GM12878 (cell line): ENCODE results near the gene SH3BP5. TPM values are rescaled to one million over a fixed set of nuclear protein-coding genes. Genes with fewer than 3 reads are reported as not detected.

ENCODE experiments used
- BHLHE40 ChIP-seq, 2 experiments: fragments of 450-650 bp in 1 of 2; IDR thresholded peaks; 2 replicates each; pipeline ENCODE4 v1.6.1; 2011 to 2017; ENCODE audit warnings: low read depth in 2 of 2, borderline replicate concordance in 1 of 2, improper control_type of control experiment in 1 of 2, low read length in 1 of 2, mild to moderate bottlenecking in 1 of 2
- CBFB ChIP-seq: IDR thresholded peaks from 2 replicates; pipeline ENCODE4 v1.6.1; 2016; ENCODE audit warnings: antibody characterized with exemption, low read depth
- CHD4 ChIP-seq: fragments of 200-600 bp; sonication (generic); IDR thresholded peaks from 2 replicates; pipeline ENCODE4 v1.6.1; 2016; ENCODE audit warnings: mild to moderate bottlenecking
- EGR1 ChIP-seq, 2 experiments: IDR thresholded peaks; 1 replicate in 1 of 2; 2 replicates in 1 of 2; pipeline ENCODE4 v1.6.1; 2011 to 2012; ENCODE audit warnings: low read depth in 2 of 2, low read length in 2 of 2, borderline replicate concordance in 1 of 2, mild to moderate bottlenecking in 1 of 2, moderate library complexity in 1 of 2
- IKZF1 ChIP-seq: fragments of 450-650 bp; conservative IDR thresholded peaks from 2 replicates; pipeline ENCODE4 v1.6.1; 2017; ENCODE audit warnings: antibody characterized with exemption, mild to moderate bottlenecking
- KAT2A ChIP-seq: conservative IDR thresholded peaks from 2 replicates; pipeline ENCODE4 v1.6.1; 2011; ENCODE audit warnings: low read depth, low read length; ENCODE audit not compliant: control insufficient read depth
- MTA3 ChIP-seq: IDR thresholded peaks from 2 replicates; pipeline ENCODE4 v1.6.1; 2012; ENCODE audit warnings: low read length, inconsistent platforms, borderline replicate concordance
- RAD51 ChIP-seq: fragments of 450-650 bp; IDR thresholded peaks from 2 replicates; pipeline ENCODE4 v1.6.1; 2016; ENCODE audit warnings: moderate library complexity, mild to moderate bottlenecking, inconsistent platforms
- RCOR1 ChIP-seq: conservative IDR thresholded peaks from 2 replicates; pipeline ENCODE4 v1.6.1; 2012; ENCODE audit warnings: low read depth, low read length, improper control_type of control experiment
- SPI1 ChIP-seq: IDR thresholded peaks from 2 replicates; pipeline ENCODE4 v1.6.1; 2011; ENCODE audit warnings: low read depth, mild to moderate bottlenecking, low read length, moderate library complexity, borderline replicate concordance; ENCODE audit not compliant: insufficient read depth
- STAT3 ChIP-seq: IDR thresholded peaks from 2 replicates; pipeline ENCODE4 v1.6.1; 2011; ENCODE audit warnings: low read depth, low read length, improper control_type of control experiment
- polyA plus RNA-seq, 11 experiments: library from polyadenylated mRNA; depleted of rRNA in 4 of 11; unstranded in 6 of 11; stranded (reverse) in 5 of 11; fragments of >200 nt; fragmentation: Nextera tagmentation in 4 of 11; fragmentation: Illumina TruSeq in 1 of 11; extraction: Ambion mirVana in 4 of 11; extraction: Trizol in 1 of 11; gene quantifications; 1 replicate in 1 of 11; 2 replicates in 10 of 11; pipeline versions ENCODE4 v1.2.1 to v1.2.3, GENCODE V29; 2011 to 2016; ENCODE audit warnings: inconsistent platforms in 2 of 11, missing spikeins in 2 of 11, low read depth in 1 of 11
- total RNA-seq, 4 experiments: library from RNA; depleted of rRNA in 3 of 4; stranded (reverse); fragments of >200 nt in 3 of 4; fragmentation: Illumina TruSeq in 1 of 4; extraction: Trizol in 1 of 4; gene quantifications; 2 replicates each; pipeline versions ENCODE4 v1.2.1 to v1.2.3, GENCODE V29; 2013 to 2021
- TF ChIP-seq, protein P1 (sequence below): fragments of 450-650 bp; IDR thresholded peaks from 2 replicates; pipeline ENCODE4 v1.6.1; 2017; ENCODE audit warnings: mild to moderate bottlenecking, low read depth, inconsistent platforms; ENCODE audit not compliant: poor library complexity, severe bottlenecking
- TF ChIP-seq, protein P2 (sequence below): fragments of 450-650 bp; formaldehyde crosslinking; IDR thresholded peaks from 2 replicates; pipeline ENCODE4 v1.5.0; 2022; ENCODE audit warnings: mild to moderate bottlenecking, missing genetic modification characterization
- TF ChIP-seq, protein P3 (sequence below): IDR thresholded peaks from 2 replicates; pipeline ENCODE4 v1.6.1; 2012; ENCODE audit warnings: low read length, inconsistent platforms
- TF ChIP-seq, protein P4 (sequence below): IDR thresholded peaks from 2 replicates; pipeline ENCODE4 v1.6.1; 2011; ENCODE audit warnings: mild to moderate bottlenecking, low read depth, low read length, moderate library complexity; ENCODE audit not compliant: insufficient replicate concordance
- TF ChIP-seq, protein P5 (sequence below): fragments of 150-350 bp; IDR thresholded peaks from 2 replicates; pipeline ENCODE4 v1.6.1; 2016; ENCODE audit warnings: low read depth, low read length

Gene SH3BP5
- total and polyA plus RNA-seq, 10 of the 15 experiments (the other 5 are each of a cell fraction or from before 2014, with no cell fraction given), result 14.9 to 87.5 (median 43.7) TPM

DNA sequence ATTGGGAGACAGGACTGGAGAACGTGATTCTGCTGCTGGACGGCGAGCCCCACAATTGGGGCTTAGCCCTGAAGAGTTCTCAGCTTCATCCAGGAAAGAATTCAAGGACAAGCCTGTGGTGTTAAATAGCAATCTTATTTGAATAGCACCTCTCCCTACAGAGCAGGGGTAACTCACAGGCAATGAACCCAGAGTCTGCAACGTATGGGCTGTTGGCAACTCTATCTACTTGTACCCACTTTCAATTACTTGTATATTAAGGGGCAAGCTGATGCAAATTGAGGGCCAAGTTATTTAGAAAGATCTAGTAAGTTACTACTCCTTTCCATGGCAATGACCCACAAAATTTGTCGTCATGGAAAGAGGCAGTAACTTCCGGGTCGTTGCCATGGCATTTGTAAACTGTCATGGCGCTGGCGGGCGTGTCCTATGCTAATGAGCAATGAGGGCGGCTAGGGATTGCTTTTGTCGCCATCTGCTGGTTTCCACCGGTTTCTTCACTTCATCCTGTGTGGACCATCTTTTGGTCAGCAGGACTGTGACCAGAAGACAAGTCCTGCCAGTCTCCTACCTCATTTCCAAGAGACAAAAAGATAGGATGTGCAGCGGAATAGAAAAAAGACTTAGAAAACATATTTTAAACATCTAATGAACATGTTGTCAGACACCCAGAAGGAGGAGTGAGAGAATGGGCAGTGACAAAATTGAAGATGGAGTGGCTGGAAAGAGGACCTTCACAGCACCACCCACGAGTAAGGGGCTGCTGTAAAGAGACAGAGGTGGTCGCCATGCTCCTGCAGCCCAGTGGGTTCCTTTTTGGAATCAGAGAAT is 45.8 kb upstream of the SH3BP5 start (continued):
- TF ChIP-seq, protein P1, sequence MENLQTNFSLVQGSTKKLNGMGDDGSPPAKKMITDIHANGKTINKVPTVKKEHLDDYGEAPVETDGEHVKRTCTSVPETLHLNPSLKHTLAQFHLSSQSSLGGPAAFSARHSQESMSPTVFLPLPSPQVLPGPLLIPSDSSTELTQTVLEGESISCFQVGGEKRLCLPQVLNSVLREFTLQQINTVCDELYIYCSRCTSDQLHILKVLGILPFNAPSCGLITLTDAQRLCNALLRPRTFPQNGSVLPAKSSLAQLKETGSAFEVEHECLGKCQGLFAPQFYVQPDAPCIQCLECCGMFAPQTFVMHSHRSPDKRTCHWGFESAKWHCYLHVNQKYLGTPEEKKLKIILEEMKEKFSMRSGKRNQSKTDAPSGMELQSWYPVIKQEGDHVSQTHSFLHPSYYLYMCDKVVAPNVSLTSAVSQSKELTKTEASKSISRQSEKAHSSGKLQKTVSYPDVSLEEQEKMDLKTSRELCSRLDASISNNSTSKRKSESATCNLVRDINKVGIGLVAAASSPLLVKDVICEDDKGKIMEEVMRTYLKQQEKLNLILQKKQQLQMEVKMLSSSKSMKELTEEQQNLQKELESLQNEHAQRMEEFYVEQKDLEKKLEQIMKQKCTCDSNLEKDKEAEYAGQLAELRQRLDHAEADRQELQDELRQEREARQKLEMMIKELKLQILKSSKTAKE, result peak; percentile 42
- no peak for TF ChIP-seq RCOR1
- no peak for TF ChIP-seq KAT2A
- TF ChIP-seq, protein P2, sequence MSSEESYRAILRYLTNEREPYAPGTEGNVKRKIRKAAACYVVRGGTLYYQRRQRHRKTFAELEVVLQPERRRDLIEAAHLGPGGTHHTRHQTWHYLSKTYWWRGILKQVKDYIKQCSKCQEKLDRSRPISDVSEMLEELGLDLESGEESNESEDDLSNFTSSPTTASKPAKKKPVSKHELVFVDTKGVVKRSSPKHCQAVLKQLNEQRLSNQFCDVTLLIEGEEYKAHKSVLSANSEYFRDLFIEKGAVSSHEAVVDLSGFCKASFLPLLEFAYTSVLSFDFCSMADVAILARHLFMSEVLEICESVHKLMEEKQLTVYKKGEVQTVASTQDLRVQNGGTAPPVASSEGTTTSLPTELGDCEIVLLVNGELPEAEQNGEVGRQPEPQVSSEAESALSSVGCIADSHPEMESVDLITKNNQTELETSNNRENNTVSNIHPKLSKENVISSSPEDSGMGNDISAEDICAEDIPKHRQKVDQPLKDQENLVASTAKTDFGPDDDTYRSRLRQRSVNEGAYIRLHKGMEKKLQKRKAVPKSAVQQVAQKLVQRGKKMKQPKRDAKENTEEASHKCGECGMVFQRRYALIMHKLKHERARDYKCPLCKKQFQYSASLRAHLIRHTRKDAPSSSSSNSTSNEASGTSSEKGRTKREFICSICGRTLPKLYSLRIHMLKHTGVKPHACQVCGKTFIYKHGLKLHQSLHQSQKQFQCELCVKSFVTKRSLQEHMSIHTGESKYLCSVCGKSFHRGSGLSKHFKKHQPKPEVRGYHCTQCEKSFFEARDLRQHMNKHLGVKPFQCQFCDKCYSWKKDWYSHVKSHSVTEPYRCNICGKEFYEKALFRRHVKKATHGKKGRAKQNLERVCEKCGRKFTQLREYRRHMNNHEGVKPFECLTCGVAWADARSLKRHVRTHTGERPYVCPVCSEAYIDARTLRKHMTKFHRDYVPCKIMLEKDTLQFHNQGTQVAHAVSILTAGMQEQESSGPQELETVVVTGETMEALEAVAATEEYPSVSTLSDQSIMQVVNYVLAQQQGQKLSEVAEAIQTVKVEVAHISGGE, result no peak
- TF ChIP-seq, protein P3, sequence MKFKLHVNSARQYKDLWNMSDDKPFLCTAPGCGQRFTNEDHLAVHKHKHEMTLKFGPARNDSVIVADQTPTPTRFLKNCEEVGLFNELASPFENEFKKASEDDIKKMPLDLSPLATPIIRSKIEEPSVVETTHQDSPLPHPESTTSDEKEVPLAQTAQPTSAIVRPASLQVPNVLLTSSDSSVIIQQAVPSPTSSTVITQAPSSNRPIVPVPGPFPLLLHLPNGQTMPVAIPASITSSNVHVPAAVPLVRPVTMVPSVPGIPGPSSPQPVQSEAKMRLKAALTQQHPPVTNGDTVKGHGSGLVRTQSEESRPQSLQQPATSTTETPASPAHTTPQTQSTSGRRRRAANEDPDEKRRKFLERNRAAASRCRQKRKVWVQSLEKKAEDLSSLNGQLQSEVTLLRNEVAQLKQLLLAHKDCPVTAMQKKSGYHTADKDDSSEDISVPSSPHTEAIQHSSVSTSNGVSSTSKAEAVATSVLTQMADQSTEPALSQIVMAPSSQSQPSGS, result peak; percentile 66
- peak in 1 of 2 experiments; percentile 59; a peak in 1 of 3 replicates for TF ChIP-seq EGR1 (IDR thresholded peaks at IDR 0.05; ENCODE audit: borderline replicate concordance in 1 of 2, low read depth in 2 of 2, low read length in 2 of 2)
- TF ChIP-seq, protein P4, sequence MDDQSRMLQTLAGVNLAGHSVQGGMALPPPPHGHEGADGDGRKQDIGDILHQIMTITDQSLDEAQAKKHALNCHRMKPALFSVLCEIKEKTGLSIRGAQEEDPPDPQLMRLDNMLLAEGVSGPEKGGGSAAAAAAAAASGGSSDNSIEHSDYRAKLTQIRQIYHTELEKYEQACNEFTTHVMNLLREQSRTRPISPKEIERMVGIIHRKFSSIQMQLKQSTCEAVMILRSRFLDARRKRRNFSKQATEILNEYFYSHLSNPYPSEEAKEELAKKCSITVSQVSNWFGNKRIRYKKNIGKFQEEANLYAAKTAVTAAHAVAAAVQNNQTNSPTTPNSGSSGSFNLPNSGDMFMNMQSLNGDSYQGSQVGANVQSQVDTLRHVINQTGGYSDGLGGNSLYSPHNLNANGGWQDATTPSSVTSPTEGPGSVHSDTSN, result no peak
- TF ChIP-seq SPI1, result no peak
- TF ChIP-seq MTA3, result no peak
- TF ChIP-seq, protein P5, sequence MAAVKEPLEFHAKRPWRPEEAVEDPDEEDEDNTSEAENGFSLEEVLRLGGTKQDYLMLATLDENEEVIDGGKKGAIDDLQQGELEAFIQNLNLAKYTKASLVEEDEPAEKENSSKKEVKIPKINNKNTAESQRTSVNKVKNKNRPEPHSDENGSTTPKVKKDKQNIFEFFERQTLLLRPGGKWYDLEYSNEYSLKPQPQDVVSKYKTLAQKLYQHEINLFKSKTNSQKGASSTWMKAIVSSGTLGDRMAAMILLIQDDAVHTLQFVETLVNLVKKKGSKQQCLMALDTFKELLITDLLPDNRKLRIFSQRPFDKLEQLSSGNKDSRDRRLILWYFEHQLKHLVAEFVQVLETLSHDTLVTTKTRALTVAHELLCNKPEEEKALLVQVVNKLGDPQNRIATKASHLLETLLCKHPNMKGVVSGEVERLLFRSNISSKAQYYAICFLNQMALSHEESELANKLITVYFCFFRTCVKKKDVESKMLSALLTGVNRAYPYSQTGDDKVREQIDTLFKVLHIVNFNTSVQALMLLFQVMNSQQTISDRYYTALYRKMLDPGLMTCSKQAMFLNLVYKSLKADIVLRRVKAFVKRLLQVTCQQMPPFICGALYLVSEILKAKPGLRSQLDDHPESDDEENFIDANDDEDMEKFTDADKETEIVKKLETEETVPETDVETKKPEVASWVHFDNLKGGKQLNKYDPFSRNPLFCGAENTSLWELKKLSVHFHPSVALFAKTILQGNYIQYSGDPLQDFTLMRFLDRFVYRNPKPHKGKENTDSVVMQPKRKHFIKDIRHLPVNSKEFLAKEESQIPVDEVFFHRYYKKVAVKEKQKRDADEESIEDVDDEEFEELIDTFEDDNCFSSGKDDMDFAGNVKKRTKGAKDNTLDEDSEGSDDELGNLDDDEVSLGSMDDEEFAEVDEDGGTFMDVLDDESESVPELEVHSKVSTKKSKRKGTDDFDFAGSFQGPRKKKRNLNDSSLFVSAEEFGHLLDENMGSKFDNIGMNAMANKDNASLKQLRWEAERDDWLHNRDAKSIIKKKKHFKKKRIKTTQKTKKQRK, result no peak
- TF ChIP-seq IKZF1, result peak; percentile 46
- TF ChIP-seq BHLHE40 (IDR thresholded peaks at IDR 0.05; ENCODE audit: borderline replicate concordance in 1 of 2, low read depth in 2 of 2, low read length in 1 of 2), result peak; percentile 38 to 42; a peak in 2 of 4 replicates
- TF ChIP-seq CHD4, result no peak
- TF ChIP-seq CBFB, result peak; percentile 35; the same call in 1 of the 2 replicates
- TF ChIP-seq STAT3, result 0 out of 2 replicates have a peak, but pooled peaks have one; percentile 80
- TF ChIP-seq RAD51, result no peak
